Epidermal melanocyte (primary cell): ENCODE results near the gene SSU72.

Source experiments
- DNase-seq: peaks from one replicate; pipeline ENCODE4 v3.0.0; 2011; ENCODE audit warnings: low spot score; ENCODE audit not compliant: insufficient read length

Gene SSU72

DNA sequence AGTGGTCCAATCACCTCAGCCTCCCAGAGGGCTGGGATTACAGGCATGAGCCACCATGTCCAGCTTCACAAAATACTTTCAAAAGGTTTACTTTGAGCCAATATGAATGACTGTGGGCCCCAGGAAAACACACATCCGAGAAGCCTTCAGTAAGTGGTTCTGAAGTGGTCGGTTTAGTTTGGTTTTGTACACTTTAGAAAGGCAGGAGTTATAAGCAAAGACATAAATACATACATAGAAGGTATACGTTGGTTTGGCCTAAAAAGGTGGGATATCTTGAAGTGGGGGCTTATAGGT is 37.4 kb upstream of the SSU72 start:
- no peak for DNase-seq

DNA sequence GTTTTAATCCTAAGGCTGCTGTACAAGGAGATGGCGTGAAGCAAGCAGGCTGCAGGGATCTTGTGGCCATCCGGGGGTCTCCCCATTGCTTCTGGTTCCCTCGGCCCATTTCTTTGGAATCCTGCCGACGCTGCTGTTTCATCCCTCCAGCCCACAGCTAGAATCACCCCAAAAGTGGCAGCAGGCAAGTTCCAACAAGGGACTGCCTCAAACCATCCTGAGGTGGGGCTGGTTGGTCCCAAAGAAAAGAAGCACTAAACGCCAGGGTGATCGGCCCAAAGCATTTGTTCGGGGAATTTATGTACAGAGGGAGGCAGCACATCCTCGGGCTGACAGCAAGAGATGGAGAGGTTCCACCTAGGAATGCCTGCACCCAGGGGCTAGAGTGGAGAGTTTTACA is 36.1 kb upstream of the SSU72 start:
- no peak for DNase-seq

DNA sequence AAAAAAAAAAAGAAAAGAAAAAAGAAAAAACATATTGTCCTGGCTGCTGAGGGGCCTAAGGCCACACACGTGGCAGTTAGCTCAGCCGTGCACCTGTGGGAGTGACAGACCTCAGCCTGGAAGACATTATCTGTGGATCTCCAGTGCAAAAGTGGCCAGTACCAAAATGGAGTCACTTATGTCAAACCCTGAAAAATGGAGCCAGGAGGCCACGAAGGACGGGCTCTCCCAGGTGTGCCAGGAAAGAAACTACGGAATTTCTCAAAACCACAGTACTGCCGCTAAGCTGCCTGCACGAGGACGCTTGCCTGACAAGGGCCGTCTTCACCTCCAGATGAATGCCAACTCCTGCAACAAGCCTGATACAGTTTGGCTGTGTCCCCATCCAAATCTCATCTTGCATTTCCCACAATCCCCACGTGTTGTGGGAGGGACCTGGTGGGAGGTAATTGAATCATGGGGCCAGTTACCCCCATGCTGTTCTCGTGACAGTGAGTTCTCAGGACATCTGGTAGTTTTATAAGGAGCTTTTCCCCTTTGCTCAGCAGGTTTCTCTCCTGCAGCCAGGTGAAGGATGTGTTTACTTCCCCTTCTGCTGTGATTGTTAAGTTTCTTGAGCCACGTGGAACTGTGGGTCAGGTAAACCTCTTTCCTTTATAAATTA is 35.3 kb upstream of the SSU72 start:
- no peak for DNase-seq

DNA sequence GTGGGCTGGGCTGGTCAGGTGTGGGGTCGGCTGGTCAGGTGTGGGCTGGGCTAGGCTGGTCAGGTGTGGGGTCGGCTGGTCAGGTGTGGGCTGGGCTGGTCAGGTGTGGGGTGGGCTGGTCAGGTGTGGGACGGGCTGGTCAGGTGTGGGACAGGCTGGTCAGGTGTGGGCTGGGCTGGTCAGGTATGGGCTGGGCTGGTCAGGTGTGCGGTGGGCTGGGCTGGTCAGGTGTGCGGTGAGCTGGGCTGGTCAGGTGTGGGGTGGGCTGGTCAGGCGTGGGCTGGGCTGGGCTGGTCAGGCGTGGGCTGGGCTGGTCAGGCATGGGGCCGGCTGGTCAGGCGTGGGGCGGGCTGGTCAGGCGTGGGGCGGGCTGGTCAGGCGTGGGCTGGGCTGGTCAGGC is 31.6 kb upstream of the SSU72 start:
- DNase-seq = no peak

GRCh38 chr1:1605724-1606123 is 31.1 kb upstream of the SSU72 start:
- no peak for DNase-seq

DNA sequence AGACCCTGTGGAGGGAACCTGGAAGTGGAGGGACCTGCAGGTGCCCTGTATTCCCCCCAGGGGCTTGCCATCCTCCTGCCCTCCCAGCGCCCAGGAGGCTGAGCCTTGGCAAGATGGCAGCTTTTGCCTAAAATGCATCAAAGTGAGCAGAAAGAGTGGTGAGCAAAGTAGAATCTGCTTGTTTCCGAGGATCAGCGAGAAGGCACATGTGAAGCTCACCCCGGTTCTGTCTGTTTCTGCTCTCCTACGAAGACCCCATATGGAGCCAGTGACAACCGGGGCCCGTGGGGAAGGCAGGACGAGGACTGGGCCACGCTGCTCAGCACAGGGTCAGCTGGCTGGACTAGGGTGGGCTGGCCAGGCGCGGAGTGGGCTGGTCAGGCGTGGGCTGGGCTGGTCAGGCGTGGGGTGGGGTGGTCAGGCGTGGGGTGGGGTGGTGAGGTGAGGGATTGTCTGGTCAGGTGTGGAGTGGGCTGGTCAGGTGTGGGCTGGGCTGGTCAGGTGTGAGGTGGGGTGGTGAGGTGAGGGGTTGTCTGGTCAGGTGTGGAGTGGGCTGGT is 30.4 kb upstream of the SSU72 start:
- no peak for DNase-seq

- DNase-seq = no peak
Measured at GRCh38 chr1:1604374-1605033, 29.8 kb upstream of the SSU72 start.

GRCh38 chr1:1603671-1604373 is 29.2 kb upstream of the SSU72 start:
- DNase-seq = no peak

- peak; percentile 16 for DNase-seq
Measured at GRCh38 chr1:1602968-1603506, 28.4 kb upstream of the SSU72 start.

- peak; percentile 26 for DNase-seq
Measured at GRCh38 chr1:1602304-1602967, 27.8 kb upstream of the SSU72 start.

DNA sequence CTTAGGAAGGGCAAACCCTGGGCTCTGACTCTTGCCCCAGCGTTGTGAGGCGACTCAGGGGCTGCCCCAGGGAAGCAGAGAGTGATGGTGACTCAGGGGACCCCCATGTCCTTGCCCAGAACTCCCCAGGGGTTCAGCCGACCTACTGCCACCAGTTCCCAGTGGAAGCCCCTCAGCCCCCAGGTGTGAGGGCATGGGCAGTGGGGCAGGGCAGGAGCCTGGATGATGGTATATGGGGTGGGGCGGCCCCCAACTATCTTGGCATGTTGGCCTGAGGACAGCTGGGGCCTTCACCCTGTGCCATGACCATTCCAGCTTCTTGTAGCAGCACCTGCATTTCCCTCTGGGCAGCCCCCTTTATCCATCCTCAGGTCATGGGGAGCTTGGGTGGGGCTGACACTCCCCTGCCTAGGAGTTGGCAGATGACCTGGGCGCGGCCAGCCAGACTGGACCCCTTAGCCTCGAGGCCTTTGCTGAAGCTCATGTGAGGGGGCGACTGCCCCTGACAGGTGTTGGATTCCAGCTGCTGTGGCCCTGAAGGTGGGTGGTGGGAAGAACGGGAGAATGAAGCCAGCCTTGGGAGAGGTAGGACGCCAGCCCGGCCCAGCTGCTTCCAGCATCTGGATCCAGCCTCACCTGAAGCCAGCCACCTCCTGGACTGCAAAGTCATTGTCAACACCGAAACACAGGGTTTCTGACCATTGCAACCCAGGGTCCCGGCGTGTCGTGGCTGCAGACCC is 27.1 kb upstream of the SSU72 start:
- no peak for DNase-seq

DNA sequence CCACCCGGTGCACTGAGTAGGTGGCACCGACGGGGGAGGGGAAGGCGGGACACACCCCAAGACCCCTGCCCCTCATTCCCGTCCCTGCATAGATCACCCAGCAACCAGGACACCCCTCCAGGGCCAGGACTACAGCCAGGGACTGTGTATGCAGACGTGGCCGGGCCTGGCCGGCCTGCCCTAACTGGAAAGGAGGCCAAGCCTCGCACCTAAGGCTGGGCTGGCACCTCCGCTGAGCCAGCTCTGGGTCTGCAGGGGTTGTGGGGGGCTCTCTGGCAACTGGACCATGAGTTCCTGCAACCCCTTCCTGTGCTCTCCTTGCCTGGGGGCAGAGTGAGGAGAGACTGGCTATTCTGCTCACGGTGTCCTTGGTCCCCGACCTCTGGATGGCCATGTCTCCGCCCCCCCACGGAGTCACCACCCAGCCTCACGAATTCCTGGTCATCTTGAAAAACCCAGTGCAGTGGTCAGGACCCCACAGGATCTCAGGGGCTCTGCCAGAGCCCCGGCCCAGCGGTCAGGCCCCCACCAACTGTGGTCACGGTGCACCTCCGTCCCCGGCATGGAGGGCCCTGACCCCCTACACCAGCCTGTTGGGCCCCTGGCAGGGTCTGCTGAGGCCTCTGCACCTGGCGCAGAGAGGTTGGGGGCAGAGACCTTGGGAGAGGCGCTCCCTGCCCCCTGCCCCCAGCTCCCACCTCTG is 26.3 kb upstream of the SSU72 start:
- peak; percentile 24 for DNase-seq

GRCh38 chr1:1599935-1600860 is 25.5 kb upstream of the SSU72 start, which contains the start of gene FNDC10:
Gene FNDC10, minus strand, starts transcription at chr1:1600135. Its CDS starts 120 bp downstream, at chr1:1600015.
- DNase-seq = peak; percentile 24

- DNase-seq = peak; percentile 70
Measured at GRCh38 chr1:1599030-1599934, 24.6 kb upstream of the SSU72 start.

DNA sequence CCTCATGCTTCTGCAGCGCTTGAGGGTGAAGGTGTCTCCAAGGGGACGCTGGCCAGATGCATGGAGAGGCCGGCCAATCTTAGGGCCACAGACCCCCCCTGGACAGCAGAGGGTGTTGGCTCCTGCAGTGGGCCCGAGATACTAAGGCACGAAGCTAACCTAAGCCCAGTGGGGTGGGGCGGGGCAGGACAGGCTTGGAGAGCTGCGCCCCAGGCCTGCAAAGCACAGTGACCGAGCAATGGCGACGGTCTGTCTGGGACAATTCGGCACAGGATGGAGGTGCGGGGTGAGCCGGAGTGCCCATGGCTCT is 24.0 kb upstream of the SSU72 start:
- DNase-seq = peak; percentile 12

- DNase-seq = peak; percentile 18
Measured at GRCh38 chr1:1598051-1598719, 23.5 kb upstream of the SSU72 start.

DNA sequence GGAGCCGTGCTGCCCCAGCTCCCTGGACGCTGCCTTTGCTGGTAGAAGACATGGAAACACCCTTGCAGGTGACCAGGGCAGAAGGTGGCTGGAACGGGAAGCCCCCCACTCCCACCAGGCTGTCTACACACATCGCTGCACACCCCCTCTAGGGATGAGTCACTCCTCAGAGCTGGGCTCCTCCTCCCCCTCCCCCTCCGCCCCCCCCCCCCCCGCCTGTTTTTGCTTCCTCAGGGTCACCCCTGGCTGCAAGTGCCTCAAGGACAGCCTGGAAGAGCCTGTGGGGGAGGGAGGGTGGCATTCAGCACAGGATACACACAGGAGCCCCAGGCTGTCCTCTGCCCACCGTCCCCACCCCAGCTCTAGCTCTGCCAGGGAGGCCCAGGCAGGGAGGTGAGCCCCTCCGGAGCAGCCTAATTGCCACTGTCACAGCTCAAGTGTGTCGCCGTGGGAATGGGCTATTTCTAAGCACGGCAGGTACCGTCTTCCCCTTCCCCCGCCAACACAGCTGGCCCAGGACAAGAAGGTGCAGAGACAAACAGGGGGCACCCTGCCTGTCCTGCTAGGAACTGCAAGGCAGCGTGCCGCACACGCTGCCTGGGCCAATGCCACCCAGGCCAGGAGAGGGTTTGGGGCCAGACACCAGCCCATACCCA is 22.7 kb upstream of the SSU72 start:
- DNase-seq = peak; percentile 23
